NT2/D1 (cell line): Measurements from ENCODE around the gene L3MBTL3.

Experiments used
- DNase-seq: peaks from one replicate; pipeline ENCODE4 v3.0.0-alpha.2; 2011; ENCODE audit warnings: low read depth, low spot score
- H3K27me3 ChIP-seq: 2 replicates; pipeline ENCODE4 v1.6.0; 2011; ENCODE audit warnings: mild to moderate bottlenecking; ENCODE audit not compliant: insufficient read length, insufficient read depth
- H3K36me3 ChIP-seq: 2 replicates; pipeline ENCODE4 v1.6.1; 2011; ENCODE audit warnings: mild to moderate bottlenecking, low read length, mixed read lengths; ENCODE audit not compliant: insufficient read depth, insufficient read length
- H3K4me1 ChIP-seq: 2 replicates; pipeline ENCODE4 v1.5.1; 2011; ENCODE audit not compliant: insufficient read depth, insufficient read length
- H3K4me3 ChIP-seq: 2 replicates; pipeline ENCODE4 v1.5.1; 2011; ENCODE audit warnings: low read depth; ENCODE audit not compliant: insufficient read length
- H3K9ac ChIP-seq: 2 replicates; pipeline ENCODE4 v1.6.0; 2011; ENCODE audit warnings: low read depth; ENCODE audit not compliant: insufficient read length
- H3K9me3 ChIP-seq: 2 replicates; pipeline ENCODE4 v1.5.1; 2011; ENCODE audit warnings: mild to moderate bottlenecking, low read length; ENCODE audit not compliant: insufficient read depth
- SUZ12 ChIP-seq: IDR thresholded peaks from 2 replicates; pipeline ENCODE4 v1.6.1; 2011; ENCODE audit not compliant: insufficient read length, insufficient read depth; ENCODE audit errors: extremely low read depth
- YY1 ChIP-seq: IDR thresholded peaks from 2 replicates; pipeline ENCODE4 v1.6.1; 2011; ENCODE audit not compliant: insufficient read length, insufficient read depth
- ZNF274 ChIP-seq: IDR thresholded peaks from 2 replicates; pipeline ENCODE4 v1.6.1; 2011; ENCODE audit warnings: mild to moderate bottlenecking, low read depth, low read length

The L3MBTL3 gene

DNA sequence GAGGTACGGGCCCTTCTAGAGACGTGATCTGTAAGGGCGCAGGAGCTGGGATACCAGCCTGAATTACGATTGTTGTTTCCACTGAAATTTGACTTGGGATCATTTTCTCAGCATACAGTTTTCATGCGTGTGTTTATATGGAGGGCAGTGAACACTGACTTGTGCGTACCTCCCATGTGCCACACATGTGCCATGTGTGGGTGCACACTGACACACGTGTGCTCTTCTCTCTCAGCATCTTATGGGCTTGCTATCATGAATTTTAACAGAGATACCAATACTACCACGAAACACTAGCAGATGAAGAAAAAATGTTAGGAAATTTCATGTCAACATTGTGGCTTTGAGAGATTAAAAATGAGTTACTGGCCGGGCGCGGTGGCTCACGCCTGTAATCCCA lies 39.1 kb downstream of the L3MBTL3 start:
- no peak overlapping the region for H3K9ac ChIP-seq
- DNase-seq = no peak
- no peaks in the 10 kb centered on the region for H3K27me3 ChIP-seq
- H3K4me1 ChIP-seq = no peaks in the 10 kb centered on the region
- TF ChIP-seq ZNF274 (no peak), SUZ12 (no peak), YY1 (no peak)
- peaks cover 7% of the 10 kb centered on the region for H3K36me3 ChIP-seq
- H3K9me3 ChIP-seq = no peaks in the 10 kb centered on the region
- H3K4me3 ChIP-seq = no peak overlapping the region

GRCh38 chr6:130063806-130064205 lies 45.4 kb downstream of the L3MBTL3 start:
- H3K4me3 ChIP-seq = no peak overlapping the region
- H3K9me3 ChIP-seq = no peaks in the 10 kb centered on the region
- H3K9ac ChIP-seq = no peak overlapping the region
- no peaks in the 10 kb centered on the region for H3K4me1 ChIP-seq
- H3K27me3 ChIP-seq = no peaks in the 10 kb centered on the region
- no peaks in the 10 kb centered on the region for H3K36me3 ChIP-seq
- TF ChIP-seq SUZ12 (no peak), ZNF274 (no peak), YY1 (no peak)
- no peak for DNase-seq

- Histone ChIP-seq H3K9ac (no peak overlapping the region), H3K4me1 (no peaks in the 10 kb centered on the region), H3K9me3 (no peaks in the 10 kb centered on the region), H3K27me3 (no peaks in the 10 kb centered on the region), H3K4me3 (no peak overlapping the region), H3K36me3 (no peaks in the 10 kb centered on the region)
- DNase-seq = no peak
- TF ChIP-seq SUZ12 (no peak), YY1 (no peak), ZNF274 (no peak)
Observed at GRCh38 chr6:130065609-130066156, 47.3 kb downstream of the L3MBTL3 start.

GRCh38 chr6:130069485-130069884 lies 51.1 kb downstream of the L3MBTL3 start:
- H3K27me3 ChIP-seq = no peaks in the 10 kb centered on the region
- no peaks in the 10 kb centered on the region for H3K36me3 ChIP-seq
- H3K4me1 ChIP-seq = no peaks in the 10 kb centered on the region
- no peak for DNase-seq
- H3K4me3 ChIP-seq = no peak overlapping the region
- H3K9ac ChIP-seq = no peak overlapping the region
- no peak for TF ChIP-seq SUZ12
- TF ChIP-seq YY1 = no peak
- TF ChIP-seq ZNF274 = no peak
- H3K9me3 ChIP-seq = no peaks in the 10 kb centered on the region

GRCh38 chr6:130070326-130070725 lies 51.9 kb downstream of the L3MBTL3 start:
- DNase-seq = no peak
- no peaks in the 10 kb centered on the region for H3K4me1 ChIP-seq
- no peak overlapping the region for H3K4me3 ChIP-seq
- no peaks in the 10 kb centered on the region for H3K27me3 ChIP-seq
- no peak overlapping the region for H3K9ac ChIP-seq
- no peaks in the 10 kb centered on the region for H3K9me3 ChIP-seq
- no peak for TF ChIP-seq ZNF274
- no peaks in the 10 kb centered on the region for H3K36me3 ChIP-seq

- no peak overlapping the region for H3K9ac ChIP-seq
- no peaks in the 10 kb centered on the region for H3K9me3 ChIP-seq
- no peak for TF ChIP-seq YY1
- no peaks in the 10 kb centered on the region for H3K4me1 ChIP-seq
- H3K36me3 ChIP-seq = no peaks in the 10 kb centered on the region
- DNase-seq = no peak
- H3K27me3 ChIP-seq = no peaks in the 10 kb centered on the region
- no peak overlapping the region for H3K4me3 ChIP-seq
Observed at GRCh38 chr6:130070792-130071191, 52.4 kb downstream of the L3MBTL3 start.

DNA sequence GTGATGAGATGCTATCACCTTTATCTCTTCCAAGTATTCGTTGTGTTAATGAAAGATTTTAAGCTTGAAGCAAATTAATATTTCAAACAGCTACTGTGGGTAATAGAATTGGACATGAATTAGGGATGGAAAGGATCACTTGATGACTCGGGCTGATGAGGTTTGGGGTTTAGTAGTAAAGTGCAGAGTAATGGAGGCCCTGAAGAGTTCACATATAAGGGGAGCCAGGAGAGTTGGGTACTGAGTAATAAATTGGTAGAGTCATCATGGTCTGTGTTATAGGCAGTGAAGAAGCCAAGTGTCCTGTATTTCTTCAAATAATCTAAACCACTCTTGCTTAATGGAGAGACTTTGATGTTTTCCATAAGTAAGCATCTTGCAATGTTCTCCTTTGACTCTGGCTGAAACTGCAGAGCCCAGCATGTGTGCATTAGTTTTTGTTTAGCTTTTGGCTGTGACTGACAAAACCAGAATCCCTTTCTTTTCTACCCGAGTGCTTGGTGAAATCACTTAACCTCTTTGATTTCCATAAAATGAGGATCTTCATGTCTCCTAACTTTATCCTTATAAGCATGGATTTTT lies 57.6 kb downstream of the L3MBTL3 start:
- DNase-seq = no peak
- Histone ChIP-seq H3K9ac (no peak overlapping the region), H3K36me3 (peaks cover 4% of the 10 kb centered on the region), H3K27me3 (no peaks in the 10 kb centered on the region), H3K4me1 (no peaks in the 10 kb centered on the region), H3K4me3 (no peak overlapping the region), H3K9me3 (no peaks in the 10 kb centered on the region)
- TF ChIP-seq SUZ12 (no peak), ZNF274 (no peak), YY1 (no peak)

DNA sequence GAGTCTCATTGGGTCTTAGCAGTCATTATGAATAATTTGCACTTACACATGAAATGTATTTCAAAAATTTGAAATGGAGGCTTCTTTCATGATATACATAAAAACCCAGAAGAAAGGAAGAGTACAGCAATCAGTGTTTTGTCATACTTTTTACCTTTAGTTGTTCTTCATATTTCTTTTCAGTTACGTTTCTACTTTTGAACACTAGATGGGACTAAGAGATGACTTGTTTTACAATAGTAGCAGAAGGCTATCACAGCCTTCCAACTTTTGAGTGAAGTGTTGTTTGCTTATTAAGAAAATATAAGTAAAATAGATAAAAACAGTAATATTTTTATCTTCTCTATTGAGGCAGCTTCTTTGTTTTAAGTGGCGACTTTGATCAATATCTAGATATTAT lies 58.1 kb downstream of the L3MBTL3 start:
- no peak overlapping the region for H3K4me3 ChIP-seq
- H3K4me1 ChIP-seq = no peaks in the 10 kb centered on the region
- H3K36me3 ChIP-seq = peaks cover 4% of the 10 kb centered on the region
- no peak for DNase-seq
- H3K9ac ChIP-seq = no peak overlapping the region
- TF ChIP-seq ZNF274 (no peak), YY1 (no peak)
- H3K27me3 ChIP-seq = no peaks in the 10 kb centered on the region
- H3K9me3 ChIP-seq = no peaks in the 10 kb centered on the region
